Measurements from ENCODE around the gene ACOX3.
"Not testable (repeated sequence)": the region's sequence is repeated elsewhere in the genome, so short reads cannot be mapped to it uniquely, and the experiment has no call there.

The ACOX3 gene

GRCh38 chr4:8410066-8410625, 30.4 kb downstream of the ACOX3 start:
- no peak for DNase-seq (ENCODE audit: low read depth)
- no peak overlapping the region for H3K4me3 ChIP-seq (ENCODE audit: low read depth, low read length)

GRCh38 chr4:8409264-8410065, 31.1 kb downstream of the ACOX3 start:
- H3K4me3 ChIP-seq (ENCODE audit: low read depth, low read length): no peak overlapping the region
- DNase-seq (ENCODE audit: low read depth): no peak

- H3K4me3 ChIP-seq (ENCODE audit: low read depth, low read length): no peak overlapping the region
- DNase-seq (ENCODE audit: low read depth): no peak
These were observed 32.8 kb downstream of the ACOX3 start for GRCh38 chr4:8407756-8408155.

- no peak for DNase-seq (ENCODE audit: low read depth)
- H3K4me3 ChIP-seq (ENCODE audit: low read depth, low read length): no peak overlapping the region
These were observed 33.2 kb downstream of the ACOX3 start for GRCh38 chr4:8407316-8407715.

- H3K4me3 ChIP-seq (ENCODE audit: low read depth, low read length); DNase-seq (ENCODE audit: low read depth): not testable (repeated sequence)
These were observed 33.6 kb downstream of the ACOX3 start for GRCh38 chr4:8406887-8407286.

- DNase-seq (ENCODE audit: low read depth): no peak
These were observed 35.0 kb downstream of the ACOX3 start for GRCh38 chr4:8405516-8405875.

GRCh38 chr4:8404791-8405515, 35.6 kb downstream of the ACOX3 start:
- no peak for DNase-seq (ENCODE audit: low read depth)
- H3K4me3 ChIP-seq (ENCODE audit: low read depth, low read length): no peak overlapping the region

More at GRCh38 chr4:8405516-8405875, 35.0 kb downstream of the ACOX3 start:
- no peak overlapping the region for H3K4me3 ChIP-seq (ENCODE audit: low read depth, low read length)

GRCh38 chr4:8403976-8404375, 36.5 kb downstream of the ACOX3 start:
- DNase-seq (ENCODE audit: low read depth): no peak
- H3K4me3 ChIP-seq (ENCODE audit: low read depth, low read length): no peak overlapping the region

- DNase-seq (ENCODE audit: low read depth): no peak
These were observed 37.3 kb downstream of the ACOX3 start for GRCh38 chr4:8403173-8403753.

GRCh38 chr4:8402640-8403039, 37.9 kb downstream of the ACOX3 start:
- DNase-seq (ENCODE audit: low read depth): no peak
- no peak overlapping the region for H3K4me3 ChIP-seq (ENCODE audit: low read depth, low read length)

More at GRCh38 chr4:8403173-8403753, 37.3 kb downstream of the ACOX3 start:
- H3K4me3 ChIP-seq (ENCODE audit: low read depth, low read length): no peak overlapping the region

- H3K4me3 ChIP-seq (ENCODE audit: low read depth, low read length): no peak overlapping the region
- DNase-seq (ENCODE audit: low read depth): no peak
These were observed 38.3 kb downstream of the ACOX3 start for GRCh38 chr4:8402181-8402597.

- no peak overlapping the region for H3K4me3 ChIP-seq (ENCODE audit: low read depth, low read length)
- DNase-seq (ENCODE audit: low read depth): no peak
These were observed 38.9 kb downstream of the ACOX3 start for GRCh38 chr4:8401665-8402064.

- no peak for DNase-seq (ENCODE audit: low read depth)
- H3K4me3 ChIP-seq (ENCODE audit: low read depth, low read length): no peak overlapping the region
These were observed 39.7 kb downstream of the ACOX3 start for GRCh38 chr4:8400632-8401325.

GRCh38 chr4:8399298-8399697, 41.2 kb downstream of the ACOX3 start:
- no peak for DNase-seq (ENCODE audit: low read depth)
- H3K4me3 ChIP-seq (ENCODE audit: low read depth, low read length): no peak overlapping the region

GRCh38 chr4:8398347-8398746, 42.2 kb downstream of the ACOX3 start:
- DNase-seq (ENCODE audit: low read depth): no peak
- no peak overlapping the region for H3K4me3 ChIP-seq (ENCODE audit: low read depth, low read length)

- DNase-seq (ENCODE audit: low read depth): no peak
- no peak overlapping the region for H3K4me3 ChIP-seq (ENCODE audit: low read depth, low read length)
These were observed 43.6 kb downstream of the ACOX3 start for GRCh38 chr4:8396762-8397406.

- no peak overlapping the region for H3K4me3 ChIP-seq (ENCODE audit: low read depth, low read length)
- no peak for DNase-seq (ENCODE audit: low read depth)
These were observed 44.8 kb downstream of the ACOX3 start for GRCh38 chr4:8395504-8396296.

- DNase-seq (ENCODE audit: low read depth): no peak
- H3K4me3 ChIP-seq (ENCODE audit: low read depth, low read length): no peak overlapping the region
These were observed 45.7 kb downstream of the ACOX3 start for GRCh38 chr4:8394806-8395205.

All from skeletal muscle cell (primary cell).